ENCODE measurements around the gene MMGT1. TPM values are rescaled to one million over a fixed set of nuclear protein-coding genes. Genes with fewer than 3 reads are reported as not detected.

Gene MMGT1
- polyA plus RNA-seq (ENCODE audit: insufficient read length in 4 of 4), result 10 to 100 TPM; 23.8 to 31.0 (median 27.8) TPM

DNA sequence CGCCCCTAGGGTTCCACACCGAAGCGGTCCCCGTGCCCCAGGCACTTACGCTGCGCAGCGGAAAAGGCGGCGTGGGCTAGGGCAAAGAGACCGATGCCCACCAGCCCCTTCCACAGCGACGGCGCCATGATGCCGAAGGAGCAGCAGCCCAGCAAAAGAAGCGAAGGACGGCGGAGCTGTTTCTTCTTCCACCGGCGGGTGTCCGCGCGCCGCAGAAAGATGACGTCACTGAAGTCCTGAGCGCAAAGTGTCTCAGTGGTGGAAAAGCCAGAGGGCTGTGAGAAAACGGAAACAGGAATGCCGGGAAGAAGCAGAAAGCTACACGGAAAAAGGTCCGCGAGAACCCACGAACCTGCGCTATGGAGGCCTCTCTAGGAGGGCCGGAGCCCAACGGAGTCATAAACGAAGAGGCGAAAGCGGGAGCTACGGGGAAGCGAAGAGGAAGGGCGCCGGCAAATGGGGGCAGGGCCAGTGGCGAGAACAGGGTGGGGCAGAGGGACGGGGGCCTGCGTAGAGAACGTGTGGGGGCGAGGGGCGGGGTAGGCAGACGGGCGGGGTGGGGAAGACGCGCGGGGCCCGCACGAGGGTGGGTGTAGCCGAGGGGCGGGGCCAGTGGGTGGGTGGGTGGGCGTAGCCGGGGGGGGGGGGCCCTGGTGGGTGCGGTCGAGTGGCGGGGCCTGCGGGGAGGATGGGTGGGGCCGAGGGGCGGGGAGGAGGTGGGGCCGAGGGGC, at the start of gene MMGT1:
Gene MMGT1, minus strand, starts transcription at position 441 of the 731 bp plus-strand sequence. Its CDS starts 313 bp downstream, at position 128.
- peak in 3 of 4 donors; percentile 56 to 78 (median 58) for DNase-seq (ENCODE audit: low read depth in 4 of 4, low spot score in 2 of 4)

DNA sequence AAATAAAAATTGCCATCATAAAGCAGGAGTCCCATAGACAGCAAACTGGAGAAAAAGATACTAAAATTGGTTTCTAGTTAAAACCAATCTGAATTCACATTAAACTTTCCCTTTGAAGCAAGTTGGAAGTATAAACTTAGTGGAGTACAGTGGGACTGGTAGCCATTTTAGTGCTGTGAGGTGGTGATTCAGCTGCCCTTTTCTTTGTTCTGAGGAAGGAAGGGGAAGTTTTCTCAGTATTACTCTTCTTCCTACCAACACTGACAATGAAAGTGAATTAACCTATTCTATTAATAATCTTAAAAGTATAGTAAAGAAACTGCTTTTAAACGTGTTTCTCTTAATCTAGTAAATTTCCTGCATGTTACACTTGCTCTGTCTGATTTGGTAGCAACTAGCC, 48.1 kb upstream of the MMGT1 start:
- no peak for DNase-seq (ENCODE audit: low read depth in 4 of 4, low spot score in 2 of 4)

DNA sequence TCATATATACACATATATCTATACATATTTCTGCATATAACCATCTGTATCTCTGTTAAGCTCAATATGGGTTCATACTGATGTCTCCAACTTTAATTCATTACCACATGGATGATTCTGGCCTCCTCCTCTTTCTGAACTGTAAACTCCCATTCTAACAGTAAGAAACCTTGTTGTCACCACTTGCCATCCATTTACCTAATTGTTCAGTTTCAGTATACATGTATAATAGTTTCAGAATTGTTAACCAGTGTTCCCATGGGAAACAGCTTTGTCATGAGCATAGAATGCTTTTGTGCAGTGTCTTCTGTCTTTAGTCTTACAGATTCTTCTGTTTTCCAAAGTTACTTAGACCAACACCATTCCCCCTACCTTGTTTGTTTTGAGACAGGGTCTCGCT, 47.4 kb upstream of the MMGT1 start:
- DNase-seq (ENCODE audit: low read depth in 4 of 4, low spot score in 2 of 4), result no peak

- no peak for DNase-seq (ENCODE audit: low read depth in 4 of 4, low spot score in 2 of 4)
These were observed 45.4 kb upstream of the MMGT1 start for GRCh38 chrX:136019226-136019625.

DNA sequence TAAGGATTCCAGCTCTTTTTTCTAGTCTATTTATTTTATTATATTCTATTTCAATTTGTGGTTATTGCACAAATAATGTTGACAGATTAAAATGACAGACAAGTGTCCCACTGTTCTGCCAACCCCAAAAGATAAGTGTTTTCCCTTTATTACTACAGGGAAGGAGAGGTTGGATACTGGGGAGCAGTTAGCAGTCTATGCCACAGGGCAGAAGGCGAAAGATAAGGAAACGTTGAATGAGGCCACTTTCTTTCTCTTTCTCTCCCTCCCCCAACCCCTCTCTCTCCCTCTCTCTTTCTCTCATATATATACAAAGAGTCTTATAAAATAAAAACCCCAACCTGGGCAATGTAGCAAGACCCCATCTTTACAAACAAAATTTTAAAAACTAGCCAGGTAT, 43.1 kb upstream of the MMGT1 start:
- no peak for DNase-seq (ENCODE audit: low read depth in 4 of 4, low spot score in 2 of 4)

- DNase-seq (ENCODE audit: low read depth in 4 of 4, low spot score in 2 of 4), result no peak
These were observed 41.2 kb upstream of the MMGT1 start for GRCh38 chrX:136015016-136015415.

- no peak for DNase-seq (ENCODE audit: low read depth in 4 of 4, low spot score in 2 of 4)
These were observed 14.5 kb upstream of the MMGT1 start for GRCh38 chrX:135988245-135988644.

DNA sequence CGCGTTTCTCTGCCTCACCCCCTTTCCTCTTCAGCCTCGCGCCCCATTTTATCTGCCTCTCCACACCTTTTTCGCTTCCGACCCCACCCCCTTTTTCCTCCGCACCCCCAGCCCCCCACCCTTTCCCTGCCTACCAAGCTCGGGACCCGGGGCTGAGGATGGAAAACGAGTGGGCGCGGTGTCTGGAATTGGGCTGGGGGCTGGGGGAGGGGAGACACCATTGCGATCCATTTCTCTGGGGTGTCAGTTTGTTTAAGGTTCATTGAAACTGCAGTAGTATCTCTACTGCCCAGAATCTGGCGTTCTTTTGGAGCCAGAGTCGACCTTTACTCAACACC, 12.2 kb upstream of the MMGT1 start:
- no peak for DNase-seq (ENCODE audit: low read depth in 4 of 4, low spot score in 2 of 4)

DNA sequence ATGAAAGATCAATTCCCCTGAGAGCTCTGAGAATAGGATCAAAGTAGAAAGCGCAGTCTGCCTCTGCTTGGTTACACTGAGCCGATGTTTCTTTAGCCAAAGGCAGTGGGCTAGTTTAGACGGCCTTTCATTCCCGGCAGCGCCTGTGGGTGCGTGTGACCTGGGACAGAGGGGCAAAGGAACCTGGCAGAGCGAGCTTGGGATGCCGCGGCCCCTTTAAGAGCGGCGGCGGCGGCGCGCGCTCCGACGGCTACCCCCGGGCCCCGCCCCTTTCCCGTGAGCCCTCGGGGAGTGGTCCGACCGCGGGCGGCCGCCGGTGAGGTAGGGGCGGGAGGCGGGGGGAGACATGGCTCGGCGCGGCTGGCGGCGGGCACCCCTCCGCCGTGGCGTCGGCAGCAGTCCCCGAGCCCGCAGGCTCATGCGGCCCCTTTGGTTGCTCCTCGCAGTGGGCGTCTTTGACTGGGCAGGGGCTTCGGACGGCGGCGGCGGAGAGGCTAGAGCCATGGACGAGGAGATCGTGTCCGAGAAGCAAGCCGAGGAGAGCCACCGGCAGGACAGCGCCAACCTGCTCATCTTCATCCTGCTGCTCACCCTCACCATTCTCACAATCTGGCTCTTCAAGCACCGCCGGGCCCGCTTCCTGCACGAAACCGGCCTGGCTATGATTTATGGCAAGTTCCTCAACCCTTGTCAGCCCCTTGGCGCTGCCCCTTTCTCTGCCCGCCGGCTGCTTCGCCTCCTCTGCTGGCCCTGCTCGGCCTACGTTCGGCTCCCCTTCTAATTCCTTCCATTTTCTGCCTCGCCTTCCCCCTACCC, 11.6 kb upstream of the MMGT1 start, which contains the start of gene SLC9A6:
Gene SLC9A6, plus strand, starts transcription at position 279 of the 816 bp plus-strand sequence. Its CDS starts 224 bp downstream, at position 503.
- peak in 1 of 4 donors; percentile 54 for DNase-seq (ENCODE audit: low read depth in 4 of 4, low spot score in 2 of 4)

- DNase-seq (ENCODE audit: low read depth in 4 of 4, low spot score in 2 of 4), result peak in 1 of 4 donors; percentile 6
These were observed 11.0 kb upstream of the MMGT1 start for GRCh38 chrX:135984791-135985156.

GRCh38 chrX:135984256-135984655, 10.5 kb upstream of the MMGT1 start:
- no peak for DNase-seq (ENCODE audit: low read depth in 4 of 4, low spot score in 2 of 4)

DNA sequence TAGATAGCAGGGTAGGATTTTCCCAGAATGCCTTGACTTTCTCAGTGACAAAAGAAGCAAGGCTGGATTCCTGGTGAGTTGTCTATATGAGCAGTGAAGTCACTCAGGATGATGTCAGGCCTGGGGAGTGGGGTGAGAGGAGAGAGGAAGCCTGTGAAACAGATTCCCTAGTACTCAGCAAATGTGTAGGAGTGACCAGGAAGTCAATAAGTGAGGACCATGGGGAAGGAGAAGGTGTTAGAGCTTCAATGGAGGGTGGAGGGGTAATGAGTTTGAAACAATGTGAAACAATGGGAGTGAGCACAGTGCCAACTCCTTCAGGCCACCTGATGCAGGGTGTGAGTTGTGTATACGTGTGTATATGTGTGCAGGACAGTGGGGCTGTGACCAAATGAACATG, 9.1 kb upstream of the MMGT1 start:
- no peak for DNase-seq (ENCODE audit: low read depth in 4 of 4, low spot score in 2 of 4)

DNA sequence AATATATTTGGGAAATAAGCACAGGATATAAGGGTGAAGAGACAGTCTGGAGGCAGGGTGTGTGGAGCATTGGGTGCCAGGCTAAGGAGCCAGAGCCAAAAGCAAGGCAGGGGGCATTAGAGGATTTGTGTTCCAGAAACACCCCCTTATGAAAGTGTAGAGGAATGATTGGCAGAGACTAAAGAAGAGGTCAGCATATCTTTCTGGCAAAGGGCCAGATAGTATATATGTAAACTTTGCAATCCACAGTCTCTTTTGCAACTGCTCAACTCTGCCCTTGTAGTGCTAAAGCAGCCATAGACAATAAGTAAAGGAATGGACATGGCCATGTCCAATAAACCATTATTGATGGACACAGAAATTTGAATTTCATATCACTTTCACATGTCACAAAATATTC, 7.9 kb upstream of the MMGT1 start:
- DNase-seq (ENCODE audit: low read depth in 4 of 4, low spot score in 2 of 4), result no peak

DNA sequence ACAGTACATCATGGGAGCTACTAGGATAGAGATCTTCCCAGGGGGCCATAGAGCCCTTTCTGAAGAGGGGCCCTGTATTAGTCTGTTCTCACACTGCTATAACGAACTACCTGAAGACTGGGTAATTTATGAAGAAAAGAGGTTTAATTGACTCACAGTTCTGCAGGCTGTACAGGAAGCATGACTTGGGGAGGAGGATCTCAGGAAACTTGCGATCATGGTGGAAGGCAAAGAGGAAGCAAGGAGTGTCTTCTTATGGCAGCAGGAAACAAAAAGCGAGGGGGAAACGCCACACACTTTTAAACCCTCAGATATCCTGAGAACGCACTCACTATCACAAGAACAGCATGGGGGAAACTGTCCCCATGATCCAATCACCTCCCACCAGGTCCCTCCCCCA, 7.2 kb upstream of the MMGT1 start:
- no peak for DNase-seq (ENCODE audit: low read depth in 4 of 4, low spot score in 2 of 4)

GRCh38 chrX:135977611-135978010, 3.8 kb upstream of the MMGT1 start:
- DNase-seq (ENCODE audit: low read depth in 4 of 4, low spot score in 2 of 4), result no peak

DNA sequence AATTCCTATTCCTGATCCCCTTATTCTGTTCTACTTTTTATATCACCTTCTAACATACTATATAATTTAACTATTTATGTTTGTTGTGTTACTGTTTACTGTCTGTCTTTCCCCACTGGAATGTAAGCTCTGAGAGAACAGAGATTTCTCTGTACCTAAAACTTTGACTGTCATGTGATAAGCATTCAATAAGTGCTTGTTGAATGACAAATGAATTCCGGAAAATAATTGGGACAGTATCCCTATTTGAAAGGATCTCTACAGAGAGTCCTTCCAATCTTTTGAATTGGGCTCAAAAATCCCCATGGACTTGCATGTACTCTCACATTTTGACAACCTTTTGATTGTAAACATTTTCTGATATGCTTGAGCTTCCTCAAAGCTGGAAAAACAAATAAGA, 1.6 kb upstream of the MMGT1 start:
- DNase-seq (ENCODE audit: low read depth in 4 of 4, low spot score in 2 of 4), result no peak

DNA sequence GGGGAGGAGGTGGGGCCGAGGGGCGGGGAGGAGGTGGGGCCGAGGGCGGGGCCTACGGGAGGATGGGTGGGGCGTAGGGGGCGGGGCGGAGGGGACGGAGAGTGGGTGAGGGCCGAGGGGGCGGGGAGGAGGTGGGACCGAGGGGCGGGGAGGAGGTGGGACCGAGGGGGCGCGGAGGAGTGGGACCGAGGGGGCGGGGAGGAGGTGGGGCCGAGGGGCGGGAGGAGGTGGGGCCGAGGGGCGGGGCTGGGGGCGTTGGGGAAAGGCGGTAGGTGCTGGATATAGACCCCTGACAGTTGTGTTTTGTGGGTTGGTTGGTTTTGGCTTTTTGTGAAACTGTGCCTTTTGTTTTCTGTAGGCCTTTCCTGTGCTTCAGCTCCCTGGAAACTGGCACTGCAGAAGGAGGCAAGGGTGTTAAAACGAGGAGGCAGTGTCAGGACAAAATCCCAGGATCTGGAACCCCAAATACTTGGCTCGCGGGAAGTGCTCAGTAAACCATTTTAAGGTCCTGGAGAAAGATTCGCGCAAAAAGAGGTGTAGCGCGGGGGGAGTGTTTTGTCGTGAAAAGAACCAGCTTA, 580 bp upstream of the MMGT1 start:
- DNase-seq (ENCODE audit: low read depth in 4 of 4, low spot score in 2 of 4), result peak in 1 of 4 donors; percentile 28

DNA sequence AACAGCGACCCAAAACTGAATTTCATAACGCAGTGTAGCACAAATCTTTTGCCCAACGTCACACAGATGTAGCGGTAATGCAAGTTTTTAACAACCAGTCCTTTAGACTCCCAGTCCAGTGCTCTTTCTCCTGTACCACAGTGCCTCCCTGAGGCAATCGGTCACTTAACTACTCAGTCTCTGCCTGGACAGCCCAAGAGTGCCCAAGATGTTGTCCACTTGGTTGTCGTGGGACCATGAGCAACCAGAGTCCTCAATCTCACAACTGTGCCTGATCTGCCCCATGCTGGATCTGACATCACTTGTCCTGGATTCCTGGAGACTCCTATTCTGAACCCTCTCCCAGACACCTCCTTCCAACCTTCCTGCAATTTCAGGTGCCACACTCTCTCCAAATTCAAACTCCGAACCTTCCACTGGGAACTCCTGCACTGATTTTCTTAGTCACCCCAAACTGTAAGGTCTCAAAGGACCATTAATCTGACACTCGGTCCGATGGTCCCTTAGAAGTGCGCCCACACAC, 702 bp downstream of the MMGT1 start:
- peak in 1 of 4 donors; percentile 1 for DNase-seq (ENCODE audit: low read depth in 4 of 4, low spot score in 2 of 4)

DNA sequence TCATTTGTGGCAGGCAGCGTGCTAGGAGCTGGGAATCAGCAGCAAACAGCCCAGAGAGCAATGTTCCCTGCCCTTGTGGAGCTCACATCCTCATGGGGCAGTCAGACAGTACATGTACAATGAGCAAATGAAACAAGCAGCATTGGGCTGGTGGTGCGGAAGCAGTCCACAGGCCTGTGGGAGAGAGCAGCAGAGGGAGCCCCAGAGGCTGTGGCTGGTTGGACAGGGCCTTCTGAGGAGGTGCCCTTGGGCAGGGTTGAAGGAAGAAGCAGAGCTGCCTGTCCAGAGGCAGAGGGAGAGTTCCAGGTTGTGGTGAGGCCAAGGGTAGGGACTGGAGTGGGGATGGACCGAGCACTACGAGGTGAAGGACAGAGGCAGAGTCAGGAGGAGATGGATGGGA, 22.5 kb downstream of the MMGT1 start:
- no peak for DNase-seq (ENCODE audit: low read depth in 4 of 4, low spot score in 2 of 4)

- DNase-seq (ENCODE audit: low read depth in 4 of 4, low spot score in 2 of 4), result no peak
These were observed 29.3 kb downstream of the MMGT1 start for GRCh38 chrX:135944486-135944885.
